ENCODE measurements around the gene DLGAP1. TPM values are rescaled to one million over a fixed set of nuclear protein-coding genes. Genes with fewer than 3 reads are reported as not detected.

DLGAP1 gene
- total and polyA plus RNA-seq, 2 of the 8 experiments (the other 6 are each of a cell fraction or from before 2014, with no cell fraction given) = 11.8 to 16.9 TPM

DNA sequence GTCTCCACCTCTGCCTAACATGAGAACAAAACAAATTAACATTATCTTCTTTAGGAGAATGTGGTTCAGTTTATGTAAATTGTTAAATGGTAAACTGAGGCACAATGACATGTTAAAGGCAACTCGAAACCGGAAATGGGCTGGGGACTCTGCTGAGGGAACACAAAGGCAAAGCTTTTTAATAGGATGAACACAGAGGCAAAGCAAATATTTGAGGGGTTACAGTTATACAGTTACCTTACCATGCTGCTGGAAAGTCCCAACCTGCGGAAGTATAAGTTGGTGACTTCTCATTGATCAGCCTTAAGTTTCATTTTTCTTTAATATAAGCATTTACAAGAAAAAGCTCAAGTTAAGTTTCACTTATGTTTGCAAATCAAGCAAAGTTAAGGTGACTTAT lies 195.0 kb downstream of the DLGAP1 start (continued):
- TF ChIP-seq, protein P1, sequence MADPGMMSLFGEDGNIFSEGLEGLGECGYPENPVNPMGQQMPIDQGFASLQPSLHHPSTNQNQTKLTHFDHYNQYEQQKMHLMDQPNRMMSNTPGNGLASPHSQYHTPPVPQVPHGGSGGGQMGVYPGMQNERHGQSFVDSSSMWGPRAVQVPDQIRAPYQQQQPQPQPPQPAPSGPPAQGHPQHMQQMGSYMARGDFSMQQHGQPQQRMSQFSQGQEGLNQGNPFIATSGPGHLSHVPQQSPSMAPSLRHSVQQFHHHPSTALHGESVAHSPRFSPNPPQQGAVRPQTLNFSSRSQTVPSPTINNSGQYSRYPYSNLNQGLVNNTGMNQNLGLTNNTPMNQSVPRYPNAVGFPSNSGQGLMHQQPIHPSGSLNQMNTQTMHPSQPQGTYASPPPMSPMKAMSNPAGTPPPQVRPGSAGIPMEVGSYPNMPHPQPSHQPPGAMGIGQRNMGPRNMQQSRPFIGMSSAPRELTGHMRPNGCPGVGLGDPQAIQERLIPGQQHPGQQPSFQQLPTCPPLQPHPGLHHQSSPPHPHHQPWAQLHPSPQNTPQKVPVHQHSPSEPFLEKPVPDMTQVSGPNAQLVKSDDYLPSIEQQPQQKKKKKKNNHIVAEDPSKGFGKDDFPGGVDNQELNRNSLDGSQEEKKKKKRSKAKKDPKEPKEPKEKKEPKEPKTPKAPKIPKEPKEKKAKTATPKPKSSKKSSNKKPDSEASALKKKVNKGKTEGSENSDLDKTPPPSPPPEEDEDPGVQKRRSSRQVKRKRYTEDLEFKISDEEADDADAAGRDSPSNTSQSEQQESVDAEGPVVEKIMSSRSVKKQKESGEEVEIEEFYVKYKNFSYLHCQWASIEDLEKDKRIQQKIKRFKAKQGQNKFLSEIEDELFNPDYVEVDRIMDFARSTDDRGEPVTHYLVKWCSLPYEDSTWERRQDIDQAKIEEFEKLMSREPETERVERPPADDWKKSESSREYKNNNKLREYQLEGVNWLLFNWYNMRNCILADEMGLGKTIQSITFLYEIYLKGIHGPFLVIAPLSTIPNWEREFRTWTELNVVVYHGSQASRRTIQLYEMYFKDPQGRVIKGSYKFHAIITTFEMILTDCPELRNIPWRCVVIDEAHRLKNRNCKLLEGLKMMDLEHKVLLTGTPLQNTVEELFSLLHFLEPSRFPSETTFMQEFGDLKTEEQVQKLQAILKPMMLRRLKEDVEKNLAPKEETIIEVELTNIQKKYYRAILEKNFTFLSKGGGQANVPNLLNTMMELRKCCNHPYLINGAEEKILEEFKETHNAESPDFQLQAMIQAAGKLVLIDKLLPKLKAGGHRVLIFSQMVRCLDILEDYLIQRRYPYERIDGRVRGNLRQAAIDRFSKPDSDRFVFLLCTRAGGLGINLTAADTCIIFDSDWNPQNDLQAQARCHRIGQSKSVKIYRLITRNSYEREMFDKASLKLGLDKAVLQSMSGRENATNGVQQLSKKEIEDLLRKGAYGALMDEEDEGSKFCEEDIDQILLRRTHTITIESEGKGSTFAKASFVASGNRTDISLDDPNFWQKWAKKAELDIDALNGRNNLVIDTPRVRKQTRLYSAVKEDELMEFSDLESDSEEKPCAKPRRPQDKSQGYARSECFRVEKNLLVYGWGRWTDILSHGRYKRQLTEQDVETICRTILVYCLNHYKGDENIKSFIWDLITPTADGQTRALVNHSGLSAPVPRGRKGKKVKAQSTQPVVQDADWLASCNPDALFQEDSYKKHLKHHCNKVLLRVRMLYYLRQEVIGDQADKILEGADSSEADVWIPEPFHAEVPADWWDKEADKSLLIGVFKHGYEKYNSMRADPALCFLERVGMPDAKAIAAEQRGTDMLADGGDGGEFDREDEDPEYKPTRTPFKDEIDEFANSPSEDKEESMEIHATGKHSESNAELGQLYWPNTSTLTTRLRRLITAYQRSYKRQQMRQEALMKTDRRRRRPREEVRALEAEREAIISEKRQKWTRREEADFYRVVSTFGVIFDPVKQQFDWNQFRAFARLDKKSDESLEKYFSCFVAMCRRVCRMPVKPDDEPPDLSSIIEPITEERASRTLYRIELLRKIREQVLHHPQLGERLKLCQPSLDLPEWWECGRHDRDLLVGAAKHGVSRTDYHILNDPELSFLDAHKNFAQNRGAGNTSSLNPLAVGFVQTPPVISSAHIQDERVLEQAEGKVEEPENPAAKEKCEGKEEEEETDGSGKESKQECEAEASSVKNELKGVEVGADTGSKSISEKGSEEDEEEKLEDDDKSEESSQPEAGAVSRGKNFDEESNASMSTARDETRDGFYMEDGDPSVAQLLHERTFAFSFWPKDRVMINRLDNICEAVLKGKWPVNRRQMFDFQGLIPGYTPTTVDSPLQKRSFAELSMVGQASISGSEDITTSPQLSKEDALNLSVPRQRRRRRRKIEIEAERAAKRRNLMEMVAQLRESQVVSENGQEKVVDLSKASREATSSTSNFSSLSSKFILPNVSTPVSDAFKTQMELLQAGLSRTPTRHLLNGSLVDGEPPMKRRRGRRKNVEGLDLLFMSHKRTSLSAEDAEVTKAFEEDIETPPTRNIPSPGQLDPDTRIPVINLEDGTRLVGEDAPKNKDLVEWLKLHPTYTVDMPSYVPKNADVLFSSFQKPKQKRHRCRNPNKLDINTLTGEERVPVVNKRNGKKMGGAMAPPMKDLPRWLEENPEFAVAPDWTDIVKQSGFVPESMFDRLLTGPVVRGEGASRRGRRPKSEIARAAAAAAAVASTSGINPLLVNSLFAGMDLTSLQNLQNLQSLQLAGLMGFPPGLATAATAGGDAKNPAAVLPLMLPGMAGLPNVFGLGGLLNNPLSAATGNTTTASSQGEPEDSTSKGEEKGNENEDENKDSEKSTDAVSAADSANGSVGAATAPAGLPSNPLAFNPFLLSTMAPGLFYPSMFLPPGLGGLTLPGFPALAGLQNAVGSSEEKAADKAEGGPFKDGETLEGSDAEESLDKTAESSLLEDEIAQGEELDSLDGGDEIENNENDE (IDR thresholded peaks at IDR 0.05; ENCODE audit: insufficient replicate concordance, low read length) = no peak
